HepG2 (cell line): ENCODE measurements around the gene EIF4G2. TPM values are rescaled to one million over a fixed set of nuclear protein-coding genes. Genes with fewer than 3 reads are reported as not detected.
A peak's percentile ranks its signal among the peaks of the same experiment; 100 is the strongest.

Experiments used
- BCL3 ChIP-seq: sonication (generic); formaldehyde crosslinking; IDR thresholded peaks from 2 replicates; pipeline ENCODE4 v1.5.1; 2020; ENCODE audit warnings: mild to moderate bottlenecking, missing genetic modification reagents, moderate library complexity
- BCL6 ChIP-seq: IDR thresholded peaks from 2 replicates; pipeline ENCODE4 v1.6.1; 2016; ENCODE audit warnings: missing genetic modification reagents, missing compliant biosample characterization
- CCDC6 ChIP-seq: sonication (generic); formaldehyde crosslinking; IDR thresholded peaks from 2 replicates; pipeline ENCODE4 v1.8.1; 2022; ENCODE audit warnings: mild to moderate bottlenecking, missing genetic modification reagents, moderate library complexity
- FOSL2 ChIP-seq: sonication (generic); formaldehyde crosslinking; IDR thresholded peaks from 2 replicates; pipeline ENCODE4 v1.4.0; 2020; ENCODE audit warnings: missing genetic modification reagents
- GRHL1 ChIP-seq: sonication (generic); formaldehyde crosslinking; conservative IDR thresholded peaks from 2 replicates; pipeline ENCODE4 v1.8.0; 2022; ENCODE audit warnings: missing genetic modification reagents
- IRF1 ChIP-seq: sonication (generic); formaldehyde crosslinking; IDR thresholded peaks from 2 replicates; pipeline ENCODE4 v1.4.0; 2020; ENCODE audit warnings: low read depth, mild to moderate bottlenecking, missing genetic modification reagents
- MYNN ChIP-seq: sonication (generic); formaldehyde crosslinking; IDR thresholded peaks from 2 replicates; pipeline ENCODE4 v1.4.0; 2020; ENCODE audit warnings: mild to moderate bottlenecking, low read depth, missing genetic modification reagents
- MYPOP ChIP-seq: sonication (generic); formaldehyde crosslinking; IDR thresholded peaks from 2 replicates; pipeline ENCODE4 v1.8.1; 2023; ENCODE audit warnings: mild to moderate bottlenecking, moderate library complexity, missing genetic modification reagents
- NCOA2 ChIP-seq: sonication (generic); formaldehyde crosslinking; IDR thresholded peaks from 2 replicates; pipeline ENCODE4 v1.8.0; 2022; ENCODE audit warnings: inconsistent platforms
- NR2F2 ChIP-seq: IDR thresholded peaks from 2 replicates; pipeline ENCODE4 v1.6.1; 2012; ENCODE audit warnings: low read depth, inconsistent platforms, borderline replicate concordance
- ONECUT2 ChIP-seq: sonication (generic); formaldehyde crosslinking; IDR thresholded peaks from 2 replicates; pipeline ENCODE4 v1.4.0; 2020; ENCODE audit warnings: missing genetic modification reagents
- RARA ChIP-seq: IDR thresholded peaks from 2 replicates; pipeline ENCODE4 v1.6.1; 2016; ENCODE audit warnings: missing genetic modification reagents, missing compliant biosample characterization
- RELA ChIP-seq: sonication (generic); formaldehyde crosslinking; IDR thresholded peaks from 2 replicates; pipeline ENCODE4 v1.4.0; 2020; ENCODE audit warnings: missing genetic modification reagents
- REST ChIP-seq, 2 experiments: IDR thresholded peaks; 2 replicates each; pipeline ENCODE4 v1.6.1; 2011 to 2012; ENCODE audit warnings: low read length in 2 of 2, borderline replicate concordance in 1 of 2, low read depth in 1 of 2, mild to moderate bottlenecking in 1 of 2, moderate library complexity in 1 of 2
- SALL1 ChIP-seq: sonication (generic); formaldehyde crosslinking; IDR thresholded peaks from 2 replicates; pipeline ENCODE4 v1.8.0; 2022; ENCODE audit warnings: mild to moderate bottlenecking, missing genetic modification reagents
- TCF7 ChIP-seq: sonication (generic); IDR thresholded peaks from 2 replicates; pipeline ENCODE4 v1.6.1; 2016; ENCODE audit warnings: antibody characterized with exemption, low read depth
- YY1 ChIP-seq: IDR thresholded peaks from 2 replicates; pipeline ENCODE4 v1.6.1; 2011; ENCODE audit warnings: low read length, low read depth, moderate library complexity, mild to moderate bottlenecking; ENCODE audit not compliant: insufficient read depth, insufficient replicate concordance
- ZMYM2 ChIP-seq: sonication (generic); formaldehyde crosslinking; IDR thresholded peaks from 2 replicates; pipeline ENCODE4 v1.8.0; 2022; ENCODE audit warnings: mild to moderate bottlenecking, missing genetic modification reagents
- ZNF121 ChIP-seq: sonication (generic); formaldehyde crosslinking; IDR thresholded peaks from 2 replicates; pipeline ENCODE4 v1.5.0; 2020; ENCODE audit warnings: mild to moderate bottlenecking, missing genetic modification reagents
- ZNF496 ChIP-seq: sonication (generic); formaldehyde crosslinking; IDR thresholded peaks from 2 replicates; pipeline ENCODE4 v1.8.1; 2023; ENCODE audit warnings: mild to moderate bottlenecking, moderate library complexity, missing genetic modification reagents; ENCODE audit not compliant: insufficient replicate concordance
- ZNF614 ChIP-seq: IDR thresholded peaks from 2 replicates; pipeline ENCODE4 v1.6.1; 2018; ENCODE audit warnings: missing biosample characterization, missing genetic modification reagents, inconsistent platforms, borderline replicate concordance
- ZNF850 ChIP-seq: sonication (generic); formaldehyde crosslinking; conservative IDR thresholded peaks from 2 replicates; pipeline ENCODE4 v1.9.0; 2021; ENCODE audit warnings: mild to moderate bottlenecking, missing genetic modification reagents
- polyA plus RNA-seq, 8 experiments: library from polyadenylated mRNA; depleted of rRNA in 3 of 8; stranded (reverse) in 7 of 8; unstranded in 1 of 8; fragments of >200 nt; fragmentation: Illumina TruSeq in 4 of 8; extraction: Trizol in 4 of 8; gene quantifications; 2 replicates each; pipeline versions ENCODE4 v1.2.1 to v1.2.3, GENCODE V29; 2011 to 2016; ENCODE audit warnings: low read depth in 4 of 8, missing spikeins in 1 of 8, mixed read lengths in 1 of 8; ENCODE audit not compliant: insufficient read depth in 1 of 8
- total RNA-seq, 5 experiments: library from RNA; depleted of rRNA; stranded (reverse); fragments of >200 nt; fragmentation: Illumina TruSeq; extraction: Trizol; gene quantifications; 2 replicates each; pipeline ENCODE4 v1.2.3, GENCODE V29; 2016; ENCODE audit warnings: low read depth in 1 of 5

The EIF4G2 gene
- total and polyA plus RNA-seq, 2 of the 13 experiments (the other 11 are each of a cell fraction or from before 2014, with no cell fraction given) = 362 to 546 TPM

GRCh38 chr11:10761085-10761698 is 47.5 kb downstream of the EIF4G2 start (continued):
- TF ChIP-seq BCL3 (CRISPR knock-in tag) = no peak
- TF ChIP-seq REST (IDR thresholded peaks at IDR 0.05; ENCODE audit: borderline replicate concordance in 1 of 2, low read depth in 1 of 2, low read length in 2 of 2) = peak in 1 of 2 experiments; percentile 21; a peak in 1 of 4 replicates
- no peak for TF ChIP-seq IRF1 (CRISPR knock-in tag)
- TF ChIP-seq ZNF850 (CRISPR knock-in tag) = no peak
- TF ChIP-seq ZNF614 = no peak
- TF ChIP-seq MYPOP = no peak
- no peak for TF ChIP-seq MYNN
- peak; percentile 89 for TF ChIP-seq ONECUT2 (CRISPR knock-in tag)
- no peak for TF ChIP-seq YY1
- TF ChIP-seq BCL6 (CRISPR knock-in tag) = 0 out of 2 replicates have a peak, but pooled peaks have one; percentile 31
- TF ChIP-seq ZNF121 (CRISPR knock-in tag) = peak; percentile 98
- TF ChIP-seq TCF7 = peak; percentile 78
- 0 out of 2 replicates have a peak, but pooled peaks have one; percentile 40 for TF ChIP-seq FOSL2 (CRISPR knock-in tag)
- peak; percentile 67 for TF ChIP-seq NR2F2
- peak; percentile 48; the same call in 1 of the 2 replicates for TF ChIP-seq NCOA2
- 0 out of 2 replicates have a peak, but pooled peaks have one; percentile 53 for TF ChIP-seq ZMYM2 (CRISPR knock-in tag)
- TF ChIP-seq CCDC6 (CRISPR knock-in tag) = no peak
- TF ChIP-seq GRHL1 (CRISPR knock-in tag) = no peak
- TF ChIP-seq ZNF496 = no peak
- peak; percentile 68 for TF ChIP-seq SALL1
- TF ChIP-seq RARA (CRISPR knock-in tag) = peak; percentile 78
- TF ChIP-seq RELA (CRISPR knock-in tag) = no peak
